Ishikawa (cell line): ENCODE measurements around the gene RANBP9.

Source experiments
- CEBPB ChIP-seq: IDR thresholded peaks from 2 replicates; pipeline ENCODE4 v1.6.1; 2012
- CREB1 ChIP-seq: IDR thresholded peaks from 2 replicates; pipeline ENCODE4 v1.6.1; 2012; ENCODE audit warnings: low read depth
- EGR1 ChIP-seq: IDR thresholded peaks from 2 replicates; pipeline ENCODE4 v1.6.1; 2012
- EP300 ChIP-seq: IDR thresholded peaks from 2 replicates; pipeline ENCODE4 v1.6.1; 2012; ENCODE audit warnings: borderline replicate concordance
- FOXM1 ChIP-seq: IDR thresholded peaks from 2 replicates; pipeline ENCODE4 v1.6.1; 2012; ENCODE audit warnings: low read depth, borderline replicate concordance
- MAX ChIP-seq: IDR thresholded peaks from 2 replicates; pipeline ENCODE4 v1.6.1; 2012
- NFIC ChIP-seq: IDR thresholded peaks from 2 replicates; pipeline ENCODE4 v1.6.1; 2012
- RAD21 ChIP-seq: IDR thresholded peaks from 2 replicates; pipeline ENCODE4 v1.6.1; 2012; ENCODE audit warnings: low read depth
- REST ChIP-seq: IDR thresholded peaks from 2 replicates; pipeline ENCODE4 v1.6.1; 2012; ENCODE audit warnings: low read depth, mild to moderate bottlenecking
- TAF1 ChIP-seq: IDR thresholded peaks from 2 replicates; pipeline ENCODE4 v1.6.1; 2012; ENCODE audit warnings: low read depth, mild to moderate bottlenecking
- TCF12 ChIP-seq: IDR thresholded peaks from 2 replicates; pipeline ENCODE4 v1.6.1; 2012; ENCODE audit warnings: low read depth
- TEAD4 ChIP-seq: IDR thresholded peaks from 2 replicates; pipeline ENCODE4 v1.6.1; 2012
- USF1 ChIP-seq: IDR thresholded peaks from 2 replicates; pipeline ENCODE4 v1.6.1; 2012
- YY1 ChIP-seq: IDR thresholded peaks from 2 replicates; pipeline ENCODE4 v1.6.1; 2012; ENCODE audit warnings: low read depth
- ZBTB7A ChIP-seq: IDR thresholded peaks from 2 replicates; pipeline ENCODE4 v1.6.1; 2012; ENCODE audit warnings: low read depth

Gene RANBP9

GRCh38 chr6:13754644-13755043 lies 43.0 kb upstream of the RANBP9 start:
- TF ChIP-seq FOXM1: no peak

- no peak for TF ChIP-seq YY1
- TF ChIP-seq CEBPB: no peak
- no peak for TF ChIP-seq REST
- no peak for TF ChIP-seq USF1
These were observed 32.1 kb upstream of the RANBP9 start for GRCh38 chr6:13743736-13744127.

- TF ChIP-seq TAF1: no peak
- no peak for TF ChIP-seq EP300
- TF ChIP-seq CREB1: no peak
- no peak for TF ChIP-seq NFIC
- TF ChIP-seq YY1: no peak
- no peak for TF ChIP-seq MAX
- TF ChIP-seq REST: no peak
- no peak for TF ChIP-seq CEBPB
- TF ChIP-seq RAD21: no peak
- no peak for TF ChIP-seq EGR1
These were observed 31.5 kb upstream of the RANBP9 start for GRCh38 chr6:13742961-13743735.

- no peak for TF ChIP-seq TCF12
- no peak for TF ChIP-seq MAX
- no peak for TF ChIP-seq CREB1
- no peak for TF ChIP-seq FOXM1
- no peak for TF ChIP-seq EP300
- no peak for TF ChIP-seq NFIC
- TF ChIP-seq USF1: no peak
- no peak for TF ChIP-seq CEBPB
- no peak for TF ChIP-seq TEAD4
- TF ChIP-seq REST: no peak
- no peak for TF ChIP-seq TAF1
- no peak for TF ChIP-seq EGR1
- no peak for TF ChIP-seq ZBTB7A
- no peak for TF ChIP-seq RAD21
- TF ChIP-seq YY1: no peak
These were observed 29.7 kb upstream of the RANBP9 start for GRCh38 chr6:13741365-13741764.

GRCh38 chr6:13735031-13735430 lies 23.4 kb upstream of the RANBP9 start:
- TF ChIP-seq RAD21 (no peak), FOXM1 (no peak)
